ENCODE results near the gene ZNF516. TPM values are rescaled to one million over a fixed set of nuclear protein-coding genes. Genes with fewer than 3 reads are reported as not detected.

ZNF516 gene
- total RNA-seq, 1 experiment from 2014 or later = 22.6 TPM

GRCh38 chr18:76328140-76328539, 166.9 kb downstream of the ZNF516 start:
- Histone ChIP-seq H3K9me3 (ENCODE audit: control insufficient read depth, low read depth, low read length) (no peaks in the 10 kb centered on the region), H3K4ac (ENCODE audit: low read depth, low read length) (no peak overlapping the region), H4K91ac (ENCODE audit: insufficient read length, low read depth, low read length) (no peak overlapping the region), H3T11ph (ENCODE audit: low read length) (no peak overlapping the region), H3K23ac (ENCODE audit: insufficient read length, low read depth, low read length) (no peak overlapping the region), H2BK12ac (ENCODE audit: insufficient read length, low read depth, low read length) (no peak overlapping the region), H4K8ac (replicated peaks; ENCODE audit: insufficient read length, low read depth, low read length) (no peak overlapping the region), H2AK5ac (ENCODE audit: insufficient read length, low read length) (no peak overlapping the region), H3K4me1 (ENCODE audit: insufficient read depth, low read length) (no peaks in the 10 kb centered on the region), H3K4me2 (ENCODE audit: insufficient read depth, insufficient read length, low read length) (no peak overlapping the region), H3K79me1 (ENCODE audit: insufficient read depth, low read depth, low read length, poor library complexity, severe bottlenecking) (no peaks in the 10 kb centered on the region), H2BK20ac (ENCODE audit: low read depth, low read length, poor library complexity, severe bottlenecking) (no peak overlapping the region), H4K20me1 (ENCODE audit: control insufficient read depth, insufficient read depth, insufficient read length) (no peaks in the 10 kb centered on the region), H3K9ac (ENCODE audit: extremely low read depth, insufficient read length, low read length) (no peak overlapping the region), H3K56ac (ENCODE audit: insufficient read length, low read depth, low read length) (no peak overlapping the region), H3K18ac (ENCODE audit: insufficient read length, low read depth, low read length) (no peak overlapping the region), H2BK120ac (ENCODE audit: low read depth, low read length, poor library complexity, severe bottlenecking) (no peak overlapping the region), H2BK5ac (ENCODE audit: insufficient read length, low read length) (no peak overlapping the region), H2AFZ (ENCODE audit: low read length) (no peak overlapping the region), H3K79me2 (ENCODE audit: insufficient read depth, low read length) (no peaks in the 10 kb centered on the region), H3K27ac (ENCODE audit: insufficient read length, low read depth, low read length) (no peak overlapping the region), H2BK15ac (ENCODE audit: low read depth, low read length) (no peak overlapping the region), H3K23me2 (ENCODE audit: insufficient read length, low read depth, low read length, poor library complexity, severe bottlenecking) (no peaks in the 10 kb centered on the region), H4K5ac (ENCODE audit: insufficient read length, low read depth, low read length) (no peak overlapping the region), H3K14ac (ENCODE audit: insufficient read depth, low read length) (no peak overlapping the region), H3K27me3 (ENCODE audit: insufficient read depth, low read length) (no peaks in the 10 kb centered on the region)
- Mint-ChIP-seq H3K27ac (no peak overlapping the region), H3K9me3 (peaks cover 26 to 32% of the 10 kb centered on the region in 2 experiments), H3K4me1 (no peaks in the 10 kb centered on the region), H3K36me3 (ENCODE audit: insufficient read depth in 1 of 3, low read depth in 3 of 3) (peaks cover 0 to 18% (median 1%) of the 10 kb centered on the region in 3 experiments; a peak in 4 of 7 replicates), H3K27me3 (ENCODE audit: low read depth) (no peaks in the 10 kb centered on the region), H3K4me3 (no peak overlapping the region)
- DNase-seq = no peak
- no CpG with 5 or more reads among the region's 4 CpGs for WGBS (ENCODE audit: extremely low coverage, insufficient read length, low lambda C conversion rate)
- TF ChIP-seq CTCF (conservative IDR thresholded peaks at IDR 0.05) = no peak

Data from H9 (cell line).